GM21723 (cell line): ENCODE measurements around the gene NELFA.
"Not testable (repeated sequence)": the region's sequence is repeated elsewhere in the genome, so short reads cannot be mapped to it uniquely, and the experiment has no call there.

Experiments used
- ATAC-seq: cut with Tn5 transposase; IDR thresholded peaks from one replicate; pipeline ENCODE4 v1.9.1; 2021; ENCODE audit warnings: mild to moderate bottlenecking, moderate library complexity; ENCODE audit not compliant: unreplicated experiment

The NELFA gene

GRCh38 chr4:2041239-2042130, 32.7 kb upstream of the NELFA start:
- no peak for ATAC-seq

- ATAC-seq, result no peak
Measured at GRCh38 chr4:2040391-2041238, 31.8 kb upstream of the NELFA start.

GRCh38 chr4:2036866-2037265, 28.1 kb upstream of the NELFA start:
- no peak for ATAC-seq

DNA sequence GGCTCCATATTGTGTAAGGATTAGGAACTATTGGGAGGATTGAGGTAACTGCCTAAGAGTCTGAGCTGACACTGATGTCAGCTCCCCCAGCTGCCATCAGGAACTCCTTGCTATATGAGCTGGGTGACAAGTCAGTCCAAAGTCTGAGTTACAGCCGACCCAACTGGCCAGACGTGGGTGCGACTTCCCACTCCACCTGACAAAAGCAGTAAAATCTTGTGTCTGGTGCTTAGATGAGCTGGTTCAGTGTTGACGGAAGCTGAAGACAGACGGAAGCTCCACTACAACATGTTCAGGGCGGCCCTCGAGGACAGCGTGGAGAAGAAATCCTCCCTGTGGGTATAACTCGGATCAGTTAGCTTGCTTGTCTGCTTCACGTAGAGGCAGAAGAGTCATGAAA, 27.6 kb upstream of the NELFA start:
- no peak for ATAC-seq

GRCh38 chr4:2031161-2031560, 22.4 kb upstream of the NELFA start:
- not testable (repeated sequence) for ATAC-seq

DNA sequence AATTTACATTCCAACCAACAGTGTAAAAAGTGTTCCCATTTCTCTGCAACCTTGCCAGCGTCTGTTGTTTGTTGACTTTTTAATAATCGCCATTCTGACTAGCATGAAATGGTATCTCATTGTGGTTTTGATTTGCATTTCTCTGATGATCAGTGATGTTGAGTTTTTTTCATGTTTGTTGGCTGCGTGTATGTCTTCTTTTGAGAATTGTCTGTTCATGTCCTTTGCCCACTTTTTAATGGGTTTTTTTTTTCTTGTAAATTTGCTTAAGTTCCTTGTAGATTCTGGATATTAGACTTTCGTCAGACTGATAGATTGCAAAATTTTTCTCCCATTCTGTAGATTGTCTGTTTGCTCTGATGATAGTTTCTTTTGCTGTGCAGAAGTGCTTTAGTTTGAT, 18.3 kb upstream of the NELFA start:
- ATAC-seq, result not testable (repeated sequence)

DNA sequence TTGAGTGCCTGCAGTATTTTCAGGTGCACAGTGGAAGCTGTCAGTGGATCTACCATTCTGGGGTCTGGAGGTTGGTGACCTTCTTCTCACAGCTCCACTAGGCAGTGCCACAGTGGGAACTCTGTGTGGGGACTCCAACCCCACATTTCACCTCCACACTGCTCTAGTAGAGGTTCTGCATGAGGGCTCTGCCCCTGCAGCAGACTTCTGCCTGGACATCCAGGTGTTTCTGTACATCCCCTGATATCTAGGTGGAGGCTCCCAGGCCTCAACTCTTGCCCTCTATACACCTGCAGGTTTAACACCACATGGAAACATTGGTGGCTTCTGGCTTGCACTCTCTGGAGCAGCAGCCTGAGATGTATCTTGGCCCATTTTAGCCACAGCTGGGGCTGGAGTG, 17.0 kb upstream of the NELFA start:
- no peak for ATAC-seq

DNA sequence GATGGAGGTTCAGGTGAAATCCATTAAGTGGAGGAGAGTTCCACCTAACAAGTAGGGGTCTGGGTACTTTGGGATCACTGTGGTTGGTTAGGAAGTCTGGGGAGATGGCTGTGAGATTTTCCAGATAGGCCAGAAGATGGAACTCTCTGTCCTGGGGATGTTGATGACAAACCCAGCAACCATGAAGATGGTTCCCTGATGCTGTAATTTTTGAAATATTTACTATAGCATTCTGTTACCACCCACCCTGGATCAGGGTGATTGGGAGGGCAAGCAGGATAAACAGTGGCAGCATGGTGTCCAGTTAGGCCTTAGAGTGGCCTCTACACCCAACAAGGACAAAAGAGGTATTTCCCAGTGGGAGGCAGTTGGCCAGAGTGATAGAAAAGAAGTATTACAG, 15.9 kb upstream of the NELFA start:
- ATAC-seq, result no peak

DNA sequence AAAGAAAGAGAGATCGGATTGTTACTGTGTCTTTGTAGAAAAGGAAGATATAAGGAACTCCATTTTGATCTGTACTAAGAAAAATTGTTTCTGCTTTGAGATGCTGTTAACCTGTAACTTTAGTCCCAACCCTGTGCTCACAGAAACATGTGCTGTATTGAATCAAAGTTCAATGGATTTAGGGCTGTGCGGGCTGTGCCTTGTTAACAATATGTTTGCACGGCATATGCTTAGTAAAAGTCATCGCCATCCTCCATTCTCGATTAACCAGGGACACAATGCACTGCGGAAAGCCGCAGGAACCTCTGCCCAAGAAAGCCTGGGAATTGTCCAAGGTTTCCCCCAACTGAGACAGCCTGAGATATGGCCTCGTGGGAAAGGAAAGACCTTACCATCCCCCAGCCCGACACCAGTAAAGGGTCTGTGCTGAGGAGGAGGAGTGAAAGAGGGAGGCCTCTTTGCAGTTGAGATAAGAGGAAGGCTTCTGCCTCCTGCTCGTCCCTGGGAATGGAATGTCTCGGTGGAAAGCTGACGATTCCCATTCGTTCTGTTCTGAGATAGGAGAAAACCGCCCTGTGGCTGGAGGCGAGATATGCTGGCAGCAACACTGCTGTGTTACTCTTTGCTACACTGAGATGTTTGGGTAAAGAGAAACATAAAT, 12.7 kb upstream of the NELFA start:
- ATAC-seq, result not testable (repeated sequence)

GRCh38 chr4:2015008-2015407, 6.2 kb upstream of the NELFA start:
- no peak for ATAC-seq

- no peak for ATAC-seq
Measured at GRCh38 chr4:2011583-2011982, 2.8 kb upstream of the NELFA start.

DNA sequence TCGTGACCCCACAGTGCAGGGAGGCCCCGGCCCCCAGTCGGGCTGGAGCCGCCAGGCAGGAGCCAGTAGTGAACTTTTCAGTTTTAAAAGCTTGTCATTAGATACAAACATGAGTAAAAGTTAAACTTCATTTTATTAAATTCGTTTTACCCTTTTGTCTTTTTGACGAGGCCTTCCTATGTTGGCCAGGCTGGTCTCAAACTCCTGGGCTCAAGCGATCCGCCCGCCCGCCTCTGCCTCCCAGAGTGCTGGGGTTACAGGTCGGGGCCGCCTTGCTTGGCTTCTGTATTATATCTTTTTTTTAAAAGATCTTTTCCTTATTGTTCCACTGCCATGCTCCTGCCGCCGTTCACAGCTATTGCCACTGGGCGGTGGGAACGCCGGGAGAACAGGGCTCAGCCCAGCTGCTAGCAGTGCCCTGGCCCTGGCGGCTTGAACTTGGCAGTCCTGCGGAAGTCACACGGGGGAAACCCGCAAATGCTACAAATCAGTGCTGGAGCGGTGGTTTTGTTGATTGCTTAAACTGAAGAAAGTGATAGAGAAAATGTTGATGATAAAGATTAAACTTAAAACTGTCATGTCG, 968 bp upstream of the NELFA start:
- ATAC-seq, result peak; percentile 31

GRCh38 chr4:2008671-2008920, 178 bp downstream of the NELFA start:
- no peak for ATAC-seq

DNA sequence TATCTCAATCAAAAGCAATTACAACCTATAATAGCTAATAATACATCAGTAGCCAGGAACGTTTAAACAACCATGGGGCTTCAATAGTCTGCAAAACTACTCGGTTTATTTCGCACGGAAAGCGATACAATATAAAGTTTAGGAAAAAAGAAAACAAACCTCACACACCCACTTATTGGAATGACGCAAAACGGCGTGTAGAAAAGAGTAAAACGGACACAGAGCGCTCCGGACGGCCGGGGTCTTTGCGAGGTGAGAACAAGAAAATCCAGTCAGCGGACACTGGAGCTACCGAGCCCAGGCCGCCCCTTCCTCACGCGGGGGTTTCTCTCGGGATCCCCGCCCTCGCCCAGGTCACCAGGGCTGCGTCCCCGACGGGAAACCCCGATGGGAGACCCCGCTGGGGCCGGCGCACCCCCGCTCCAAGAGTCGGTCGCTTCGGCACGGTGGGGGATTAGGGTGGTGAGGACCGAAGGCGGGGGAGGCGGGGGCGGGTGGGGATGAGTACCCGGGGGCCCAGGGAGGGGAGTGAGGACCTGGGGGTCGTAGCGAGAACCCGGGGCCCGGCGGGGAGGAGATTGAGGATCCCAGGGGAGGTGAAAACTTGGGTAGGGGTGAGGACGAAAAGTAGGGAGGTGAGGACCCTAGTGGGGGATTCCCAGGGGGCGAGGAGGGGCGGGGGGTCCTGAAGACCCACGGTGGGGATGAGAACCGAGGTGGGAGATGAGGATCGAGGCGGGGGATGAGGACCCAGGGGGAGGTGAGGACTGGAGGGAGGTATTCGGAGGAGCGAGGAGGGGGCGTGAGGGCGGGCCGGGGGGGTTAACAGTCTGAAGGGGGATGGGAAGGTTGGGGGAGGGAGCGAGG, 737 bp downstream of the NELFA start:
- no peak for ATAC-seq

GRCh38 chr4:2006956-2007653, 1.7 kb downstream of the NELFA start:
- no peak for ATAC-seq

DNA sequence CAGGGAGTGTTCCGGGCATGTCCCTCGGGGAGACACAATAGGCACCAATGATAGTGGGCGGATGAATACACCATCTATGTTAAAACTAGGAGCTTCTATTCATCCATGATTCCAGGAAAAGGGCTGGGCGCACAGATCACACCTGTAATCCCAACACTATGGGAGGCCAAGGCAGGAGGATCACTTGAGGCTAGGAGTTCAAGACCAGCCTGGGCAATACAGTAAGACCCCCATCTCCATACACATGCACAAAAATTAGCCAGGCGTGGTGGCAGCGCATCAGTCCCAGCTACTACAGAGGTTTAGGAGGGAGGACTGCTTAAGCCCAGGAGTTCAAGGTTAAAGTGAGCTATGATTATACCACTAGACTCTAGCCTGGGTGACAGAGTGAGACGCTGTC, 2.4 kb downstream of the NELFA start:
- ATAC-seq, result no peak

- not testable (repeated sequence) for ATAC-seq
Measured at GRCh38 chr4:2003361-2003760, 5.4 kb downstream of the NELFA start.

GRCh38 chr4:1999308-1999707, 9.5 kb downstream of the NELFA start:
- ATAC-seq, result not testable (repeated sequence)

DNA sequence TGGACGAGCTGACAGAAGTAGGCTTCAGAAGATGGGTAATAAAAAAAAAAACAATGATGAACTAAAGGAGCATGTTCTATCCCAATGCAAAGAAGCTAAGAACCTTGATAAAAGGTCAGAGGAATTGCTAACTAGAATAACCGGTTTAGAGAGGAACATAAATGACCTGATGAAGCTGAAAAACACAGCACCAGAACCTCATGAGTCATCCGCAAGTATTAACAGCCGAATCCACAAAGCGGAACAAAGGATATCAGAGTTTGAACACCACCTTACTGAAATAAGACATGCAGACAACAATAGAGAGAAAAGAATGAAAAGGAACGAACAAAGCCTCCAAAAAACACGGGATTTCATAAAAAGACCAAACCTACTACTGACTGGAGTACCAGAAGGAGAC, 10.5 kb downstream of the NELFA start:
- no peak for ATAC-seq

DNA sequence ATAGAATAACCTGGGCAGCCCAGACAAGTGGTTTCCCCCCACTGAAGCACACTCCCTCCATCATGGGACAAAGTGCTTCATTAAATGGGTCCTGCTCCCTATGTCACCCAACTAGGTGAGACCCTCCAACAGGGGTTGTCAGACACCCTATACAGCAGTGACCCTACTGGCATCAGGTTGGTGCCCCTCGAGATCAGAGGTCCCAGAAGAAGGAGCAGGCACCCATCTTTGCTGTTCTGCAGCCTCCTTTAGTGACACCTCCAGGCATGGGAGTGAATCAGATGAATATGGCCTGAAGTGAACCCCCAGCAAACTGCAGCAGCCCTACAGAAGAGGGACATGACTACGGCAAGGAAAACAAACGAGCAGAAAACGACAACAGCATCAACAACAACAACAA, 11.1 kb downstream of the NELFA start:
- ATAC-seq, result no peak
